ENCODE measurements around the gene PAIP2B.
"Not testable (repeated sequence)": the region's sequence is repeated elsewhere in the genome, so short reads cannot be mapped to it uniquely, and the experiment has no call there.

Gene PAIP2B

DNA sequence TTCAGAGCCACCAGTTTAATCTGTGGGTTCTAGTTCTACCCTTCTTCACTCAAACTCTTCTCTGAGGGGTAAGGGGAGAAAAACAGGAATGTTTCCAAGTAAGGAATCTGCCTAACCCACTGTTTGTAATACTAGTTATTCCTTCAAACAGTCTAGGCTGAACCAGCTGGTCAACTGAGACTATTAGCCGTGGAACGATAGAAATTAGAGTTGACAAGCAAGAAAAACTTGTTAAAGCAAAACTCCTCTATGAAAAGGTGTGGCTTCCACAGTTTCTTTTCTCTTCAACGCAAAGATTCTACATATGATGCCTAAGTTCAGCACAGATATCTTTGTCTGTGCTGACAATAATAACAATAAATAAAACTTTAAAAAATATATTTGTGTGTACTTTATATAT, 11.5 kb downstream of the PAIP2B start:
- DNase-seq: no peak

DNA sequence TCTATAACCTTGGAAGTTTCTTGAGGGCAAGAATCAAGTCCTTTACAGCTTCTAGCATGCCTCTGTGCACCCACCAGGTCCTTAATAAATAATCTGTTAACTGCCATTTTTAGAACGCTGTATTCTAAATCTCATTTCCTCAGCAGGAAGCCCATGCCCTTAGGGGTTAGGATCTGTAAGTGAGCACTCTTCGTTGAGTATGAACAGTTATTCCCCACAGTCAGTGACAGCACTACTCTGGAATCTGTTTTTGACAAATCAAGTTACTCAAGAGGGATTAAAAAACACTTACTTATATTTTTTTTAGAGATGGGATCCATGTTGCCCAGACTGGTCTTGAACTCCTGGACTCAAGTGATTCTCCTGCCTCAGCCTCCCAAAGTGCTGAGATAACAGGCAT, 14.6 kb downstream of the PAIP2B start:
- no peak for DNase-seq

DNA sequence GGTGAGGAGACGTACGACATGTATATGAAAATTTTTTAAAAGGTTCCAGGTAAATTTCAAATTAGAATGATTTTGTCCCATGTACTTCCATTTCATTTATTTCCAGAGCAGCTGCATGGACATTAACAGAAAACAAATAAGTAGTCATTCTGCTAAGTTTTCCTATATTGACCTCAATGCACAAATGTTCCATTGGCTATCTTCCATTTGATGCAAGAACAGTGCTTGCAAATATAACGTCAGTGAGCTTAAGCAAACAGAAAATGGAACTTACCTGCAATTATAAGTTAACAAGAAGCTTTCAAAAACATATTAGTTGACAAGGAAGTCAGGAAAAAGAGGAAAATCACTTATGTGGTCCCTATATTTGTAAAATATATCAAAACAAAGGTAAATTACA, 16.6 kb downstream of the PAIP2B start:
- DNase-seq: no peak

DNA sequence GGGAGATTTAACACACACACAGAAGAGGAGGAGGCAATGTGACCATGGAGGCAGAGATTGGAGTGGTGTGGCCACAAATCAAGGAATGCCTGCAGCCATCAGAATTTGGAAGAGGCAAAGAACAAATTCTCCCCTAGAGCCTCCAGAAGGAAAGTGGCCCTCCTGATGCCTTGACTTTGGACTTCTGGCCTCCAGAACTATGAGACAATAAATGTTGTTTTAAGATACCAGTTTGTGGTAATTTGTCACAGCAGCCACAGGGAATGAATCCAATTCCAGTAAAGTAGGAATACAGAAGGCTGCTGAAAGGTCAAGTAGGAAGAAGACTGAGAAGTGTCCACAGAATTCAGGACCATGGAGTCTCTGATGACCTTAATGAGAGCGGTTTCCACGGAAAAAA, 18.1 kb downstream of the PAIP2B start:
- DNase-seq: no peak

DNA sequence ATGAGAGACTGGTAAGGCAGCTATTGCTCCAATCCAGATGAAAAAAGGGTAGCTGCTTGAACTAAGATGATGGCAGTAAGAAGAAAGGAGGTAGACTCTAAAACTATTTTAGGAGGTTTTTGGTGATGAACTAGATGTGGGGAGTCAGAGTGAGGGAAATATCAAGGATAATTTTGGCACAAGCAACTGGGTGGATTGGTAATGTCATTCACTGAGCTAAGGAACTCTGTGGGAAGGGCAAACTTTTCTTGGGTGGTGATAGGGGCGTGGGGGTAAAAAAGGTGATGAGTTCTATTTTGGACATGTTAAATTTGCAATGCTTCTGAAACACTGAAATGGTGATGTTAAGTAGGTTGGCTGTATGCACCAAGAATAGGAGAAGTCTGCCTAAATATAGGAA, 19.3 kb downstream of the PAIP2B start:
- no peak for DNase-seq

DNA sequence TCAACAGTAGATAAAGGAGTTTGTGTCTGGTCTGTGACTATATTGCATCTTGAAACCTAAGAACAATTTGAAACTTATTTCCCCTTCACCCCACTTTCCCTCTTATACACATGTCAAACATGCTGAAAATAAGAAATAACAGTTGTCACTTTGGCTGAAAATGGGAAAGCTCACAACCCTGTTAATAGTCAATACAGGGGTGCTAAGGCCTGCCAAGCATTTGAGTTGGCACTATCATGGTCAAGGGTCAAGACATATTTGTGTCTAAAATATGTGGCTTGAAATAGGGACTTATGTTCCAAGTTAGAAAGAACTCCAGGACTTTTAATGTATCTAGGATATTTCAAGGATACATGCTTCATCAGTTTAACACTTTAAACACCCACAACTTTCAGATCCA, 20.6 kb downstream of the PAIP2B start:
- no peak for DNase-seq

DNA sequence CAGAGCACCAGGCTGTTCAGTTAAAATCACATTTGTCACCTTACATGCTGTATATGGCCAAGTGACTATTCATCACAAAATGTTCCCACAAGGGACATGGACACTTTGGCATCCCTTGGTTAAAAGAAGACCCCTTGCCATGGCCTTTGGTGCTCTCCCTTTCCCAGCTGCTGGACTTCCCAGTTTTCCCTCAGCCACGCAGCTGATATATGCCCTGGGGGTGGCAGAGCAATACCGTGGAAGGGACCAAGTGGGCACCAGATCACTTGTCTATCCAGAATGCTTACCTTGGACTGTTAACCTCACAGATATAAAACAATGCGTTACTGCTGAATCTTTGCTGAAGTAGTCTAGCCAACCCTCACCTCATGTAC, 35.3 kb downstream of the PAIP2B start:
- no peak for DNase-seq

DNA sequence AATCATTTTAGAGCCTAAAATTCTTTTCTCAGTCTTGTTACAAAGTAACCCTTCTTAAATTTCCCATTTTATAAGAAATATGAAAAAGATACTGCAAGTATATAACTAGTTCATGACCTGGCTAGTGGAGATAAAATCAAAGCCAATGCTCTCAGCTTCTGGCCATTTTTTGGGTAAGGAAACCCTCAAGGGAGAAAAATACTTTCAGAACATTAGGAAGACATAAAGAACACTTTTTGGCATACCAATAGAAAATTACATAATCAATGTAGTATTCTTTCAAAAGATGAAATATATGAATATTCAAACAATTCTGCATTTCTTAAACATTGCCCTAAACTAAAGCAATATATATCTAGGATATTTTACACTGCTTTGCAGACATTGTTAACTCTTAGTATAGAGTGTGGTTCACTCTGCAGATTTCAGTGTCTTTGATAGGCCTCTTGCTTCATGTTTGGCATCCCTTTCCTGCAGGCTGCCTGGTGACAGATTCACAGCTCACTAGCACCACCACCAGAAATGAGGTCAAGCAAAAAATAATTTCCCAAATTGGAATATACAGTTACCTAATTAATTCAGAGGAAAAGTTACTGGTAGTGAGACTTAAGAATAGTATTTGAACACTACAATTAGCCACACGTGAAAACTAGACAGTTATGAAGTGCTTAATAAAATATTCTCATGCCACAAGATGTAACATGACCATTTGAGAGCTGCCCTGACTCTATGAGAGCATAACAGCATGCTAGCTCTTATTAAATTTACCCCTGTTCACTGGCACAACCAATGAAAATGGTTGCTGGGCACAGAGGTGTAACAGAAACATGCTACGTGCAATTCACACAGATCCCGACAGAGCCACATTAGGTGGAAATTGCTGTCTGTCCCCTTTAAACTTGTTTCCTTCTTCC, 36.0 kb downstream of the PAIP2B start:
- no peak for DNase-seq

DNA sequence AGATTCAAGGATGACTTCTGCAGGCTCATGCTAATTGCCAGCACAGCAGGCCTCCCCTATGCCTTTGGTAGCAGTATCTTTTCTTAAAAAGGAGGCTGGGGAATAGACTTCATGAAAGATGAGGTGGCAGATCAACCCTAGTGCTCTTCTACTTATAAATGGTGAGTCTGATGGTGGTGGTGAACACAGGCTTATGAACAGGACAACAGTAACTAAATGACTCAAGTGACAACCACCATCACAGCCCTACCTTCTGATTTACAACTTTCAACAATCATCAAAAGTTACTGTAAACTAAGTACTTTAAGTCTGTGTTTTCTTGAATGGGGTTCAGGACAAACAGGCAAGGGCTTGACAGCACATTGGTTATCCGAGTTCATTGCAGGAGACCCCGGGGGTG, 39.3 kb downstream of the PAIP2B start:
- no peak for DNase-seq

DNA sequence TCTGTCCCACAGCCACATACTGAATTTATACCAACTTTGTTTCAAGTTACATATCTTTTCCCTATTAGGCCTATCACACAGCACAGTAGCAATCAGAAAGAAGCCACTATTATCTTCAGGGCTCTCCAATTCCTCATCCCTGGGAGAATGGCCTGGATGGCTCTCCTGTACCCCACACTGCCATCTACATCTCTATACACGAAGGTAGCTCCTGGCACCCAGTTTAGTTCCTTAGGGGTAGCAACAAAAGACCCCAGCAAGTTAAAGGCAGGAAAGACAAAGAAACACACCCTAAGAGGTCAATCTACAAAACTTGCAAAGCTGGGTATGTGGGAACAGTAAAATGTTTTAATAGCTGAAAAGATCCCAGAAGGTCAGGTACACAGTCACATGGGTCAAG, 39.9 kb downstream of the PAIP2B start:
- no peak for DNase-seq

DNA sequence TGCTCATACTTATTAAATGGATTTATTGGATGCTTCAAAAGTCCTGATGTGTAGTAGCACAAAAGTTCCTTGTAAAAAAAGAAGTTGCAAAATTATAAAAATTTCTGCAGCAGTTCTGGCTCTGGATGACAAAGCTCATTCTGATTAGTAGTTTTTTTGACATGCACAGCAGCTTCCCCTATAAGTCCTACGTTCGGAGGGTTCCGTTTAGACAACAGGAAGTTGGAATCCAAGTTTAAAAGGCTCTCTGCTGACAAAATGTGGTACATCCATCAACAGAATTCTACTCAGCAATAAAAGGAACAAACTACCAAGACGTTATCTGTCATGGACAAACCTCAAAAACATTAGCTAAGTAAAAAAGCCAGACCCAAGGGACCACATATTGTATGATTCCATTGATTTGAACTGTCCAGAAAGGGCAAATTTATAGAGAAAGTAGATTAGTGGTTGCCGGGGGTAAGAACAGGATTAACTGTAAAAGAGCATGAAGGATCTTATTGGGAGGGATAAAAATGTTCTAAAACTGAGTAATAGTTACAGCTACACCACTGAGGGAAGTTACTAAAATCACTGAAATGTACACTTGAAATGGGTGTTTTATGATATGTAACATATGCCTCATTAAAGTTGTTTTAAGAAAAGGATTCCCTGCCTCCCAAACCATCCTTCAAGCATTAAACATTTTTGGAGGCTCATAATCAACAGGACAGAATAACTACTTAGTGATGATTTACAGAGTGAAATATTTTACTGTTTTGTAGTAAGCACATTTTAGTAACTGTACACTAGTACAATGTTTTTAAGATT, 43.4 kb downstream of the PAIP2B start:
- DNase-seq: not testable (repeated sequence)

DNA sequence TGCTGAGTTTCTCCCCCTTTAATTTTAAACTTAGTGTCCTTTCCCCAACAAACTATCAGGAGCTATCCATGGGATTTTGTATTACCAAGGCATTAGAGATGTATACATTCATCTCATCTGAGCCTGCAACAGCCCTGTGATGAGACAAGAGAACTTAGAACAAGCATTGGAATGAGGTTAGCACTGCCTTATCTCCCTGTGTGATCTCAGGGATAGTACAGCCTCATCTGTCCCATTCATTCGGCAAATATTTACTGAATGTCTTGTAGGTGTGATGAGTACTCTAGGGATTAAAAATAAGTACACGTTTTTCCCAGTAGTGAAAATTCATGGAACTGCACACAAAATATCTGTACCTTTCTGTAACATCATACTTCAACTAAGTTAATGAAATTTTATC, 45.6 kb downstream of the PAIP2B start:
- DNase-seq: no peak

DNA sequence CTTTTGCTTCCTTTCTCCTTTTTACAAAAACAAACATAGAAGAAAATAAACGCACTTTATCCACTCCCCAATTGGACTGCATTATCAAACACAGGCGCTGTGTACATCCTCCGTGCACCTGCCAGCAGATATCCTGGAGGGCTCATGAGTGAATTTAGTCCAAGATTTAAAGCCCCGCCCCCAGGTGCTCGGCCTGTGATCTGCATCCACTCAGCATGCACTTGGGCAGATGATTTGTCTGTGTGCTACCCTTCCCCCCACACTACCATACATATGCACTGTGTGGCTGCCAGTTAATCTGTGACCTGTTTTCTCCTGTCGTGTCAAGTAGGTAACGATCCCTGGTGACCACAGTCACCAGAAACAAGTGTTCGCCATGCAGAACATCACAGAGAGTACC, 48.1 kb downstream of the PAIP2B start:
- not testable (repeated sequence) for DNase-seq

DNA sequence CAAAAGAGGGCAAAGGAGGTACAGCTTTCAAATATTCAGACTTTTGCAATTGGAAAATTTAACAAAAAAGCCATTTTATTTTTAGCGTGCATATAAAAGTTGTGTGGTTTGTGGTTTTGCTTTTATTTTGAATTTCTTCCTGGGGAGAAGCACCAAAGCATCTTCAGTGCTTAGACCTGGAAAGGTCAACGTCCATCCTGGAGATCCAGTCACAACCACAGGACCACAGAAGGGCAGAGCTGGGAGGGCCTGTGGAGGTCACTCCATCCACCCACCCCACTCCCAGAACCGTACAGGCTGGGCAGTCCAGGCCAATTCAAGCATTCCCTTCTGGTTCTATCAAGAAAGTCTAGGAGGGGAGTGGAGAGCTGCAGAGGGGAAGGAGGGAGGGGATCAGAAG, 52.7 kb downstream of the PAIP2B start:
- no peak for DNase-seq

DNA sequence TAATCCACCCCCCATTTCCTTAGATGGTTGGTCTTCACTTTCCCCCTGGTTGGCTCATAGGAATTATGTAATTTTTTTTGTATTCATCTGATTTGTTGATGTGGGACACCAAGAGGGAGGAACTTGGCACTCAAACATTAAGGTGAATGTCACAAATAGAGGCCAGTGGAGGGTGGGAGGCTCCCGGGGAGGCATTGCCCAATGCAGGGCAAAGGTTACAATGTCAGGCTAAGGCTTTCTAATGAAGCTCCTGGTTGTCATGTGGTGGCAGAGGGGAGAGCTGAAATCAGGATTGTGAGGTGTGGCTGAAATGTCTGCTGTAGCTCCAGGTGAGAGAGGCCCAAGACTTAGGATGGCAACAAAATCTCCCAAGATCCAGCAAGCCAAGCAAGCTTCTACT, 53.8 kb downstream of the PAIP2B start:
- no peak for DNase-seq

DNA sequence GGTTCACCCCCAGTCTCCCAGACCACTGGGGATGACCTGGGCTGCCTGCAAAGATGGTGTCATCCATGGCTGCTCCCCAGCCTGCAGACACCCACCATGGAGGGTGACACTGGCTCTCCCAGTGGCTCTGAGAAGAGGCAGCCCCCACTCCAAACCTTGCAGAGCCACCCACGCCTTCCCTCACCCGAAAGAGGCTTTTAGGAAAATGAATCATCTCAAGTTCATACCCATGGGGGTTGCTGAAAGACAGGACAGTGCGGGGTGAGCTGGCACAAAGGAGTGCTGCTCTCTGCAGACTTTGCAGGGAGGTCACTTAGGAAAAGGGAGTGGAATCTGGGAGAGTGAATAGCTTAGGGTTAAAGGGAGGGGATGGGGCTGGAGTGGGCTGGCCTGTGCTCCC, 60.1 kb downstream of the PAIP2B start:
- DNase-seq: no peak

DNA sequence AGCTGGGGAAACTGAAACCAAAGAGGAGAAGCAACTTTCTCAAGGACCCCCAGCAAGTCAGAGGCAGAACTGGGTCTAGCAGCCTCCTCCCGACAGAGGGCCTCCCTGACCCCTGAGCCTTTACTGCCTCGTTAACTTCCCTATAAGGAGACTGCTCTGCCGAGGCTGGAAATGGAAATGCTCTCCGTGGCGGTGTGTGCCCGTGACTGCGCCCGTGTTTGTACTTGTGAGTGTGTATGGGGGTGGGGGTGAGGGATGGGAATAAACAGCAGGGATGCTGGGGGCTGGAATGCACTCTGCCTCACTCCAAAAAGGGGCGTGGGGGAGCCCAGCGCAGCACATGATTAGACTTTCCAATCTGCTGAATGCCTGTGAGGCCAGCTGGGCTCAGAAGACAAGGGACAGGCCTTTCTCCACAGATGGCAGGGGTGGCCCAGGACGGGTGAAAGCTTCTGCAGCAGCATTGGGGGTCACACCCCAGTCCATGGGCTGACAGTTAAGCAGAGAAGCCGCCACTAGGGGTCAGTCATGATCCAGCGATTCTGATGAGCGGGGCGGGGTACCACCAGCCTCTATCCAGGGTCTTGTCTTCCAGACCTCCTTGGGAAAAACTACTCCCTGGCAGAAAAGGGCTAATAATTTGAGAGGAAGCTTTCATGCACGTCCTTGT, 69.6 kb downstream of the PAIP2B start:
- no peak for DNase-seq

DNA sequence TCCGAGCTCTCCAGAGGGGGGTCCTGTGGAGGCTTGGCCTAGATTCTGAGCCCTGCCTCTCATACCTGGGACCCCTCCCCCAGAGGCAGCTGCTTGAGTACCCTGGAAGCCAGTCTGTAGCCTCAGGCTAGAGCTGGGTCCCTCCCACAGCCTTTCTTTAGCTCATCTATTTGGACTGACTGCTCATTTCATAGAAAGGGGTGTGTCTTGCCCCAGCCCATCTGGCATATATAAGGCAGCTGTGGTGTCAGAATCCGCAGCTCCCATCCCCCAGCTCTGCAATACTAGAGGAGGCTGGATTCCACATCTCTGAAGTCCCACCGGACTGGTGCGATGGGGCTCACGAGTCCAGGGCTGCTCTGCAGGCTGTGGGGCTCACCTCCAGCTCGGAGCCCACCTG, 70.3 kb downstream of the PAIP2B start:
- no peak for DNase-seq

DNA sequence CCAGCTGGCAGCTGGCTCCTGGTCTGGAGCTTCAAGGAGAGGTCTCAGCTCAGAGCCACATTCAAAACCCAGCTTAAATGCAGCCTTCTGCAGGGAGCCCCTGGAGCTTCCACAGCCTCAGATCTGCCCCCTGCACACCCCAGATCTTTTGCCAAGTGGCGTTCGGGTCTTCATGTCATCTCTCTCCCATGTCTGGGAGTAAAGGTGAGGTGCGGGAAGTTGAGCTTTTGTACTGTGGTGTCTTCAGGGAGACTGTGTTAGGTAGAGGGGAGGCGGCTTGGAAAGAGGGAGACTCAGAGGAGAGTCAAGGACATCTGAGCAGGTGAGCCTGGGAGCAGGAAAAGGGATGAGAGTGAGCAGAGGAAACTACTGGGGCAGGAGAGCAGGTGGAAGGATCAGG, 71.1 kb downstream of the PAIP2B start:
- no peak for DNase-seq

DNA sequence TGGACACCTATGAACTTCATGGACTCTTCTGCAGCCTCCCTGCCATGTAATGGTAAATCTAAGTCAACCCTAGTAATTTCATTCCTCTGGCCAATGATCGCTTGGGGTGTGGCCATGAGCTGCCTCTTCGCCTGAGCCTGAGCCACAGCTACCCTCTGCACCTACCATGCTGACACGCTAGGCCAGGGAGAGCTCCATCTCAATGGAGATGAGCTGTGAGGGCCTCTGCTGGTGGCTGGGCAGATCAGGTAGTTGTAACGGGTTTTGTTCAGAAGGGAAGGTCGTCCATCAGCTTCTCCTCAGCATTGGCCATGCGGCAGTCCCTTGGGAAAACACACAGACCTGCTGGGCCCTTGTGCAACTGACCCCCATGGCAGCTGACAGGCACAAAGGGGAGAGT, 72.1 kb downstream of the PAIP2B start:
- no peak for DNase-seq

DNA sequence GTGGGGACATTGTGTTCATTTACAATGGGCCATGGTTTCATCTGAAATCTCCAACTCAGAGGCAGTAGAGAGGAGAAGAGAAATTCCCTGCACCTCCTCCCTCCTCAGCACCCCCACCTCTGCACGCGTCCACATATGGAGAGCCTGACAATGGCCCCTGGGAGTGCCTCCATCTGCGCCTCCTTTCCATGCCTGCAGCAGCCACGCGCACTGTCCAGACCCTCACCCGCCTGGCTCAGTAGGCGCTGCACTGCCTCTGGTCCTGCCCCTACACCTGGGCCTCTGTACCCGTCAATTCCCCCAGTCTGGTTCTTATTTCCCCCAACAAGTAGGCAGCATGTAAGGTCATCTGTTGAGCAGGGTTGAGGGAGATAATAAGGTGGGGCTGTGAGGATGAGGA, 72.6 kb downstream of the PAIP2B start:
- DNase-seq: no peak

DNA sequence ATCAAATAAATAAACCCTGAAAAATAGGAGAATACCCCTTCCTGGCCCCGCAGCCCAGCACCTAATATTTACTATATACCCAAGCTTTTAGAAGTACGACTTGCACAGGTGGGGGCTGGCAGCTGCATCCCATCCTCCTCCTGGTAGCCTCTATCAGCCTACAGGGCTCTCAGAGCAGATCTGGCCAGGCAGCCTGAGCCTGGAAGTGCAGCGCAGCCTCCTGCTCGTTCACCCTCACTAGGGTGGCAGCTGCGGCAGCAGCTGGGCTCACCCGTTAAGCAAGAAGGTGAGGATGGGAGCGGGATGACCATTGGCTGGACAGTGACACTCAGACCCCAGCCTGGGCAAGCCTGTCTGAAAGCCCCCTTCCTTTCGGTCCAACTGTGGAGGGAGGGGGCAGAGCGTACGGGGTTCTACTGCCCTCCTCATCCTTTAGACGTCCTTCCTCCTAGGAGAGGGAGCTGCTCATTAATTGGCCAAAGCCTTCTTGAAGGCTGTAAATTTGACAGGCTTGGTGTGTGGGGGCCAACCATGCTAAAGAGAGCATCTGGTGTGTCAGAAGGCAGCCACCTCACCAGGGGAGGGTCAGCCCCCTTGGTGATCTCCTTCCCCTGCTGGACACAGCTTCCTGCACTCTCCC, 73.2 kb downstream of the PAIP2B start:
- DNase-seq: no peak

DNA sequence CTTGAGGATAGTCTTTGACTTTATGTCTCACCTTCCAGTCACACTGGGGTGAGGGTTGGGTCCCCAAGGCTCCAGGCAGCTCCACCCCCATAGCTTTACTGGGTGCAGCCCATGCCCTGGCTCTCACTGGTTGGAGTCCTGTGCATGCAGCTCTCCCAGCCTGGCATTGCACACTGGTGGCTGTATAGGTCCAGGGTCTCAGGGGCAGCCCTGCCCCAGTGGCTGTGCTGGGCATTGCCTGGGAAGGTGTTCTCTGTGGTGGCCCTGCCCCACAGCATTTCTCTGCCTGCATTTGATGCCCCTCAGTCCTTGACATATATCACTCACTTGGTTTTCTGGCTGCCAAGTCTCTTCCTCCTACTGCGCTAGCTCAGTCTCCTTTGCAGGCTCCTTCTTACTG, 75.3 kb downstream of the PAIP2B start:
- DNase-seq: no peak
